Measurements from ENCODE around the gene ZFYVE1. TPM values are rescaled to one million over a fixed set of nuclear protein-coding genes. Genes with fewer than 3 reads are reported as not detected.

The ZFYVE1 gene
- total and polyA plus RNA-seq, 10 of the 15 experiments (the other 5 are each of a cell fraction or from before 2014, with no cell fraction given) = 1.2 to 13.3 (median 6.4) TPM

DNA sequence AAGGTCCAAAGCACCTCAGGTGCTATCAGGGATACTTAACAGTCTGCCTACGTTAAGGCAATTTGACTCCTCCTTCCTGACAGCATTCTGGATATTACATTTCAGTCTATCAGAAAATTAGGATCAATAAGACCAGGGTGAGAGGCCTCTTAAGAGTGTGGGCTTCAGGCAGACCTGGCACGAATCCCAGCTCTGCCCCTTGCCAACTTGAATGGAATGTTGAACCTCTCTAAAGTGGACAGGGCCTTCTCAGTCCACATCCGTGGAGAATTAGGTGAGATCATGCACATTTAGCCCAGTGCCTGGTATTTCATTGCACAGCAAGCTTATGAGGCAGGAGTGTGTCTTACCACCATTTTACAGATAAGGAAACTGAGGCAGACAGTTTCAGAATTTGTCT lies 74.7 kb downstream of the ZFYVE1 start:
- in situ Hi-C loops (cut with MboI) = no loop called here
- no peak overlapping the region for H3K4me3 ChIP-seq
- H2AFZ ChIP-seq (ENCODE audit: control insufficient read depth, low read depth, low read length) = no peak overlapping the region
- H3K79me2 ChIP-seq (ENCODE audit: control insufficient read depth, insufficient read depth, low read length) = no peaks in the 10 kb centered on the region
- H3K36me3 ChIP-seq (ENCODE audit: control insufficient read depth in 2 of 2, insufficient read depth in 2 of 2, low read length in 1 of 2) = peaks cover 8 to 10% of the 10 kb centered on the region in 2 experiments
- 85% methylated on average over 3 of the region's 3 CpGs for WGBS (ENCODE audit: insufficient coverage, insufficient replicate concordance, low lambda C conversion rate, missing lambda C conversion rate)
- intact Hi-C loops (cut with micrococcal nuclease; ENCODE audit: unreplicated experiment) = no loop called here
- no peak overlapping the region for H3K9ac ChIP-seq (ENCODE audit: control insufficient read depth, insufficient read depth, low read length)
- H3K9me3 ChIP-seq (replicated peaks; ENCODE audit: control insufficient read depth, insufficient read depth, low read length) = no peaks in the 10 kb centered on the region
- RAD21 ChIA-PET (ENCODE audit: unreplicated experiment) = no interaction called here
- no peak overlapping the region for H3K4me2 ChIP-seq (ENCODE audit: control insufficient read depth, insufficient read depth)
- no peaks in the 10 kb centered on the region for H3K27me3 ChIP-seq (replicated peaks in 1 of 2; ENCODE audit: control insufficient read depth in 2 of 2, insufficient read depth in 2 of 2, low read length in 1 of 2)
- BruUV-seq (replicated peaks) = no TSS peak
- POLR2A ChIA-PET = interaction anchor here (0.5 kb wide), 1 partner anchor 174 kb away, joined by 3 read pairs; no protein-coding TSS in a partner anchor
- DNase-seq (ENCODE audit: low read depth, low spot score) (no peak), ATAC-seq (no peak), FAIRE-seq (no peak)
- CTCF ChIA-PET = interaction anchor here (7.1 kb wide), 1 partner anchor 436 kb away, joined by 205 read pairs; no protein-coding TSS in a partner anchor
- H3K27ac ChIP-seq (ENCODE audit: control insufficient read depth, insufficient read depth) = no peak overlapping the region
- no peaks in the 10 kb centered on the region for H3K4me1 ChIP-seq (ENCODE audit: control insufficient read depth, insufficient read depth, low read length)
- H4K20me1 ChIP-seq (ENCODE audit: control insufficient read depth, insufficient read depth) = no peaks in the 10 kb centered on the region
- no peak for TF ChIP-seq STAT3 (IDR thresholded peaks at IDR 0.05; ENCODE audit: low read depth, low read length)
- TF ChIP-seq, protein P1, sequence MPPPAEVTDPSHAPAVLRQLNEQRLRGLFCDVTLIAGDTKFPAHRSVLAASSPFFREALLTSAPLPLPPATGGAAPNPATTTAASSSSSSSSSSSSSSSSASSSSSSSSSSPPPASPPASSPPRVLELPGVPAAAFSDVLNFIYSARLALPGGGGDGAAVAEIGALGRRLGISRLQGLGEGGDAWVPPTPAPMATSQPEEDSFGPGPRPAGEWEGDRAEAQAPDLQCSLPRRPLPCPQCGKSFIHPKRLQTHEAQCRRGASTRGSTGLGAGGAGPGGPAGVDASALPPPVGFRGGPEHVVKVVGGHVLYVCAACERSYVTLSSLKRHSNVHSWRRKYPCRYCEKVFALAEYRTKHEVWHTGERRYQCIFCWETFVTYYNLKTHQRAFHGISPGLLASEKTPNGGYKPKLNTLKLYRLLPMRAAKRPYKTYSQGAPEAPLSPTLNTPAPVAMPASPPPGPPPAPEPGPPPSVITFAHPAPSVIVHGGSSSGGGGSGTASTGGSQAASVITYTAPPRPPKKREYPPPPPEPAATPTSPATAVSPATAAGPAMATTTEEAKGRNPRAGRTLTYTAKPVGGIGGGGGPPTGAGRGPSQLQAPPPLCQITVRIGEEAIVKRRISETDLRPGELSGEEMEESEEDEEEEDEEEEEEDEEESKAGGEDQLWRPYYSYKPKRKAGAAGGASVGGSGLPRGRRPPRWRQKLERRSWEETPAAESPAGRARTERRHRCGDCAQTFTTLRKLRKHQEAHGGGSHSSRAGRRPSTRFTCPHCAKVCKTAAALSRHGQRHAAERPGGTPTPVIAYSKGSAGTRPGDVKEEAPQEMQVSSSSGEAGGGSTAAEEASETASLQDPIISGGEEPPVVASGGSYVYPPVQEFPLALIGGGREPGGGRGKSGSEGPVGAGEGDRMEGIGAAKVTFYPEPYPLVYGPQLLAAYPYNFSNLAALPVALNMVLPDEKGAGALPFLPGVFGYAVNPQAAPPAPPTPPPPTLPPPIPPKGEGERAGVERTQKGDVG (CRISPR knock-in tag; IDR thresholded peaks at IDR 0.05) = no peak
- TF ChIP-seq POU2F2 (IDR thresholded peaks at IDR 0.05; ENCODE audit: borderline replicate concordance, low read depth, low read length) = no peak
- SMC1A ChIA-PET (ENCODE audit: uncharacterized antibody, unreplicated experiment) = interaction anchor here (5.5 kb wide), 1 partner anchor 437 kb away, joined by 94 read pairs; no protein-coding TSS in a partner anchor

Measured in GM12878 (cell line).